K562 (cell line): ENCODE results near the gene OR7G3. TPM values are rescaled to one million over a fixed set of nuclear protein-coding genes. Genes with fewer than 3 reads are reported as not detected.

Source experiments
- ATAC-seq: fragments of 200-7000 bp; cut with Tn5 transposase; 3 replicates; pipeline ENCODE4 v1.9.1; 2020; ENCODE audit warnings: moderate library complexity
- BruUV-seq: library from RNA; stranded (reverse); fragments of 400-500 nt; replicated peaks from 2 replicates; lab custom pipeline; 2021; lab: Mats Ljungman, UMichigan
- CTCF ChIA-PET: fragments of 300-600 bp; formaldehyde crosslinking; extraction: SDS; loops from one replicate; lab custom pipeline; 2021; ENCODE audit warnings: low intra/inter-chr PET ratio; lab: Yijun Ruan, JAX
- POLR2A ChIA-PET: fragments of 300-600, 350-650 bp; sonication (Branson Sonifier 250); formaldehyde crosslinking; extraction: SDS; loops from one replicate; lab custom pipeline; 2021; ENCODE audit warnings: antibody characterized with exemption, inconsistent platforms; lab: Yijun Ruan, JAX
- DNase-seq, 4 experiments: peaks; one replicate each; pipeline versions ENCODE4 v3.0.0 to v3.0.0-alpha.2; 2011 to 2018; ENCODE audit warnings: low spot score in 3 of 4, mixed read lengths in 3 of 4; ENCODE audit errors: extremely low read depth in 1 of 4
- FAIRE-seq: peaks from 2 replicates; lab custom pipeline; 2011; peaks lifted over from hg19 to GRCh38; lab: Jason Lieb, UNC
- H2AFZ ChIP-seq: 2 replicates; pipeline ENCODE4 v1.6.0; 2011; ENCODE audit warnings: low read depth, low read length, control low read depth, inconsistent platforms
- H3K27ac ChIP-seq: fragments of 200-600 bp; 3 replicates; pipeline ENCODE4 v1.8.0; 2011; ENCODE audit warnings: low read depth, mild to moderate bottlenecking, control low read depth, inconsistent platforms, low read length, moderate library complexity, mixed read lengths; ENCODE audit errors: extremely low read depth
- H3K27me3 ChIP-seq, 2 experiments: fragments of 300-600 bp in 1 of 2; 2 replicates in 1 of 2; 3 replicates in 1 of 2; pipeline versions ENCODE4 v1.6.0 to v1.8.0; 2011; ENCODE audit warnings: inconsistent platforms in 2 of 2, low read length in 2 of 2, mild to moderate bottlenecking in 1 of 2, mixed read lengths in 1 of 2, moderate library complexity in 1 of 2; ENCODE audit not compliant: control insufficient read depth in 2 of 2, insufficient read depth in 2 of 2
- H3K36me3 ChIP-seq: fragments of 300-600 bp; 3 replicates; pipeline ENCODE4 v1.8.0; 2011; ENCODE audit warnings: mild to moderate bottlenecking, low read length, inconsistent platforms; ENCODE audit not compliant: control insufficient read depth, insufficient read depth
- H3K4me1 ChIP-seq, 2 experiments: fragments of 200-600 bp in 1 of 2; replicated peaks in 1 of 2; 2 replicates in 1 of 2; 3 replicates in 1 of 2; pipeline versions ENCODE4 v1.5.1 to v1.8.0; 2011; ENCODE audit warnings: inconsistent platforms in 2 of 2, low read length in 2 of 2, mild to moderate bottlenecking in 1 of 2, mixed read lengths in 1 of 2, moderate library complexity in 1 of 2; ENCODE audit not compliant: control insufficient read depth in 2 of 2, insufficient read depth in 2 of 2
- H3K4me2 ChIP-seq: 2 replicates; pipeline ENCODE4 v1.6.1; 2011; ENCODE audit warnings: low read length, control low read depth, inconsistent platforms, mixed read lengths; ENCODE audit not compliant: insufficient read depth
- H3K4me3 ChIP-seq: fragments of 200-600 bp; sonication (generic), shearing (Covaris generic); 2 replicates; pipeline ENCODE4 v1.5.1; 2016; ENCODE audit warnings: control low read depth, inconsistent platforms
- H3K79me2 ChIP-seq: fragments of 200-600 bp; 3 replicates; pipeline ENCODE4 v1.8.0; 2011; ENCODE audit warnings: low read length, inconsistent platforms; ENCODE audit not compliant: control insufficient read depth, insufficient read depth
- H3K9ac ChIP-seq, 2 experiments: 2 replicates each; pipeline versions ENCODE4 v1.6.0 to v1.6.1; 2011; ENCODE audit warnings: low read depth in 2 of 2, low read length in 2 of 2, control low read depth in 1 of 2, inconsistent platforms in 1 of 2, mild to moderate bottlenecking in 1 of 2, mixed read lengths in 1 of 2; ENCODE audit not compliant: insufficient read depth in 1 of 2
- H3K9me1 ChIP-seq: one replicate; pipeline ENCODE4 v1.6.0; 2011; ENCODE audit warnings: inconsistent platforms, mild to moderate bottlenecking, low read length, moderate library complexity; ENCODE audit not compliant: control insufficient read depth, insufficient read depth
- H3K9me3 ChIP-seq: replicated peaks from 2 replicates; pipeline ENCODE4 v1.5.1; 2011; ENCODE audit warnings: low read depth, low read length, inconsistent platforms; ENCODE audit not compliant: control insufficient read depth, insufficient read depth
- H4K20me1 ChIP-seq: replicated peaks from 2 replicates; pipeline ENCODE4 v1.6.1; 2011; ENCODE audit warnings: low read length, inconsistent platforms, mixed read lengths; ENCODE audit not compliant: control insufficient read depth, insufficient read depth
- BRF1 ChIP-seq: IDR thresholded peaks from 3 replicates; pipeline ENCODE4 v1.6.1; 2011; ENCODE audit warnings: borderline replicate concordance, mild to moderate bottlenecking; ENCODE audit not compliant: insufficient read length; ENCODE audit errors: extremely low read depth
- DMBX1 ChIP-seq: fragments of 250-450 bp; sonication (Bioruptor Pico); IDR thresholded peaks from 2 replicates; pipeline ENCODE4 v1.8.0; 2022; ENCODE audit warnings: inconsistent platforms, mild to moderate bottlenecking, moderate library complexity, borderline replicate concordance
- EP300 ChIP-seq: IDR thresholded peaks from 2 replicates; pipeline ENCODE4 v1.6.1; 2012; ENCODE audit warnings: low read length, improper control_type of control experiment
- NFE2 ChIP-seq: IDR thresholded peaks from 2 replicates; pipeline ENCODE4 v1.6.1; 2014; ENCODE audit warnings: antibody characterized with exemption, low read depth
- RBM15 ChIP-seq: fragments of 200-400 bp; formaldehyde crosslinking; IDR thresholded peaks from 2 replicates; pipeline ENCODE4 v1.6.1; 2018; ENCODE audit warnings: mild to moderate bottlenecking, low read length, moderate library complexity; ENCODE audit not compliant: insufficient read depth
- TAF7 ChIP-seq: fragments of 450-650 bp; IDR thresholded peaks from 2 replicates; pipeline ENCODE4 v1.6.1; 2016; ENCODE audit warnings: missing genetic modification characterization, missing compliant biosample characterization
- ZNF212 ChIP-seq: fragments of 450-650 bp; formaldehyde crosslinking; IDR thresholded peaks from 2 replicates; pipeline ENCODE4 v1.4.0; 2020; ENCODE audit warnings: mild to moderate bottlenecking
- ZNF696 ChIP-seq: fragments of 250-450 bp; sonication (Bioruptor Pico); conservative IDR thresholded peaks from 2 replicates; pipeline ENCODE4 v1.4.0; 2020; ENCODE audit warnings: mild to moderate bottlenecking, moderate library complexity
- WGBS: fragments of 100-300 bp; shearing (Covaris generic); methylation state at CpG from one replicate; pipeline ENCODE4 v1.1.6; 2016; ENCODE audit warnings: low coverage, mixed read lengths; ENCODE audit not compliant: insufficient coverage; ENCODE audit errors: missing lambda C conversion rate; 5-methylcytosine and 5-hydroxymethylcytosine counted together
- in situ Hi-C: fragments of 300-500 bp; cut with MboI; formaldehyde crosslinking; loops from 4 replicates; pipeline ENCODE4 v1.15.0; 2018; ENCODE audit warnings: inconsistent platforms, mixed read lengths
- intact Hi-C: fragments of 100-400 bp; cut with micrococcal nuclease; formaldehyde crosslinking; loops from 2 replicates; pipeline ENCODE4 v1.14.2; 2022
- polyA plus RNA-seq, 8 experiments: library from polyadenylated mRNA; depleted of rRNA in 4 of 8; stranded (reverse) in 5 of 8; unstranded in 3 of 8; fragments of >200 nt; fragmentation: Nextera tagmentation in 2 of 8; fragmentation: Illumina TruSeq in 1 of 8; extraction: Ambion mirVana in 2 of 8; extraction: Trizol in 1 of 8; gene quantifications; 2 replicates each; pipeline versions ENCODE4 v1.2.1 to v1.2.3, GENCODE V29; 2011 to 2014; ENCODE audit warnings: inconsistent platforms in 1 of 8, missing spikeins in 1 of 8
- total RNA-seq, 7 experiments: library from RNA; depleted of rRNA in 6 of 7; stranded (reverse); fragments of >200 nt in 6 of 7; fragmentation: Illumina TruSeq in 2 of 7; extraction: Trizol in 2 of 7; gene quantifications; 2 replicates each; pipeline versions ENCODE4 v1.2.1 to v1.2.3, GENCODE V29; 2011 to 2021; ENCODE audit warnings: low replicate concordance in 1 of 7
- TF ChIP-seq, protein P1 (sequence below): fragments of 450-650 bp; IDR thresholded peaks from 2 replicates; pipeline ENCODE4 v1.6.1; 2018; ENCODE audit not compliant: partially characterized antibody
- TF ChIP-seq, protein P2 (sequence below): fragments of 450-650 bp; IDR thresholded peaks from 2 replicates; pipeline ENCODE4 v1.6.1; 2016; ENCODE audit warnings: antibody characterized with exemption
- TF ChIP-seq, protein P3 (sequence below): fragments of 250-450 bp; sonication (Bioruptor Pico); IDR thresholded peaks from 2 replicates; pipeline ENCODE4 v1.9.0; 2021; ENCODE audit warnings: mild to moderate bottlenecking
- TF ChIP-seq, protein P4 (sequence below): fragments of 250-450 bp; sonication (Bioruptor Pico); IDR thresholded peaks from 2 replicates; pipeline ENCODE4 v1.8.0; 2022; ENCODE audit warnings: moderate library complexity, mild to moderate bottlenecking, inconsistent platforms

Gene OR7G3
- total and polyA plus RNA-seq, 9 of the 15 experiments (the other 6 are each of a cell fraction or from before 2014, with no cell fraction given) = not detected

DNA sequence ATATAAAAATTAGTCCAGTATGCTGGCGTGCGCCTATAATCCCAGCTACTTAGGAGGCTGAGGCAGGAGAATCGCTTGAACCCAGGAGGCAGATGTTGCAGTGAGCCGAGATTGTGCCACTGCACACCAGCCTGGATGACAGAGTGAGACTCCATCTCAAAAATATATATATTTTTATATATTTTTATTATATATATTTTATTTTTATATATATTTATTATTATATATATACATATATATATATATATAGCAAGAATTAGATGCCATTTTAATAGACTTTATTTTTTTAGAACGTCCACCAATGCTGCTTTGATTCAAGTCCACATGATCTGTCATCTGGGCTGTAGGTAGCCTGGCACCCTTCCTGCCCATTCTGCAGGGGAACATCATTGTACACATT, 48.6 kb upstream of the OR7G3 start (continued):
- TF ChIP-seq BRF1 = no peak
- TF ChIP-seq, all 486 proteins: peak for 0

DNA sequence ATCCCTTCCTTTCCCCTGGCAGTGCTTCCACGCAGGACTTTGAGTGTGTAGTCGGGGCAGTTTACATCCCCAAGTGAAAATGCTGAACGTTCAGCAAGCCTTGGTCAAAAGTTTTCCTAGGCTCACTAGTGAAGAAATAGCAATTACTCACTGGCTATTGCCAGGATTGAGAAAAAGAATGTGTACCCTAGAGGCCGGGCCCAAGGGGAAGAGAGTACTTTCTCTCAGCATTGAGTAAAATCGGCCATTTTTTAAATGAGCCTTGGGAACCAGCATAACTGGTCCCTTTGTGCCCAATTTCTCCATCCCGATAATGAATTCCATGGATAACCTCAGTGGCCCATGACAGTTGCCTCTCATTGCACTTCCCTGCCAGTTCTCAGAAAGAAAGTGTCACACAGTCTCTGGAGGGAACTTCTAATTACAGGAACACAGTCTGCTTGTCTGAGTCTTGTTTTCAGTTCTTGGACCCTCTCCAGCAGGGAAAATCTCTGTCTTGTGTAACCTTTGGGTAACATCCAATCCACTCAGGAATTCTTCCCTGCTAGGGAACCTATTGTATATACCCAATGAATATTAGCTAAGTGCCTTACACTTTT, 44.7 kb upstream of the OR7G3 start:
- 10% methylated on average over 2 of the region's 6 CpGs for WGBS
- no TSS peak for BruUV-seq
- H3K4me3 ChIP-seq = no peak overlapping the region
- TF ChIP-seq EP300 = no peak
- no peak for TF ChIP-seq DMBX1 (CRISPR knock-in tag)
- TF ChIP-seq ZNF696 (CRISPR knock-in tag) = no peak
- no peak for TF ChIP-seq RBM15
- TF ChIP-seq, protein P1, sequence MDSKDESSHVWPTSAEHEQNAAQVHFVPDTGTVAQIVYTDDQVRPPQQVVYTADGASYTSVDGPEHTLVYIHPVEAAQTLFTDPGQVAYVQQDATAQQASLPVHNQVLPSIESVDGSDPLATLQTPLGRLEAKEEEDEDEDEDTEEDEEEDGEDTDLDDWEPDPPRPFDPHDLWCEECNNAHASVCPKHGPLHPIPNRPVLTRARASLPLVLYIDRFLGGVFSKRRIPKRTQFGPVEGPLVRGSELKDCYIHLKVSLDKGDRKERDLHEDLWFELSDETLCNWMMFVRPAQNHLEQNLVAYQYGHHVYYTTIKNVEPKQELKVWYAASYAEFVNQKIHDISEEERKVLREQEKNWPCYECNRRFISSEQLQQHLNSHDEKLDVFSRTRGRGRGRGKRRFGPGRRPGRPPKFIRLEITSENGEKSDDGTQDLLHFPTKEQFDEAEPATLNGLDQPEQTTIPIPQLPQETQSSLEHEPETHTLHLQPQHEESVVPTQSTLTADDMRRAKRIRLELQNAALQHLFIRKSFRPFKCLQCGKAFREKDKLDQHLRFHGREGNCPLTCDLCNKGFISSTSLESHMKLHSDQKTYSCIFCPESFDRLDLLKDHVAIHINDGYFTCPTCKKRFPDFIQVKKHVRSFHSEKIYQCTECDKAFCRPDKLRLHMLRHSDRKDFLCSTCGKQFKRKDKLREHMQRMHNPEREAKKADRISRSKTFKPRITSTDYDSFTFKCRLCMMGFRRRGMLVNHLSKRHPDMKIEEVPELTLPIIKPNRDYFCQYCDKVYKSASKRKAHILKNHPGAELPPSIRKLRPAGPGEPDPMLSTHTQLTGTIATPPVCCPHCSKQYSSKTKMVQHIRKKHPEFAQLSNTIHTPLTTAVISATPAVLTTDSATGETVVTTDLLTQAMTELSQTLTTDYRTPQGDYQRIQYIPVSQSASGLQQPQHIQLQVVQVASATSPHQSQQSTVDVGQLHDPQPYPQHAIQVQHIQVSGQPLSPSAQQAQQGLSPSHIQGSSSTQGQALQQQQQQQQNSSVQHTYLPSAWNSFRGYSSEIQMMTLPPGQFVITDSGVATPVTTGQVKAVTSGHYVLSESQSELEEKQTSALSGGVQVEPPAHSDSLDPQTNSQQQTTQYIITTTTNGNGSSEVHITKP = no peak
- no peak for TF ChIP-seq ZNF212 (CRISPR knock-in tag)
- TF ChIP-seq, protein P2, sequence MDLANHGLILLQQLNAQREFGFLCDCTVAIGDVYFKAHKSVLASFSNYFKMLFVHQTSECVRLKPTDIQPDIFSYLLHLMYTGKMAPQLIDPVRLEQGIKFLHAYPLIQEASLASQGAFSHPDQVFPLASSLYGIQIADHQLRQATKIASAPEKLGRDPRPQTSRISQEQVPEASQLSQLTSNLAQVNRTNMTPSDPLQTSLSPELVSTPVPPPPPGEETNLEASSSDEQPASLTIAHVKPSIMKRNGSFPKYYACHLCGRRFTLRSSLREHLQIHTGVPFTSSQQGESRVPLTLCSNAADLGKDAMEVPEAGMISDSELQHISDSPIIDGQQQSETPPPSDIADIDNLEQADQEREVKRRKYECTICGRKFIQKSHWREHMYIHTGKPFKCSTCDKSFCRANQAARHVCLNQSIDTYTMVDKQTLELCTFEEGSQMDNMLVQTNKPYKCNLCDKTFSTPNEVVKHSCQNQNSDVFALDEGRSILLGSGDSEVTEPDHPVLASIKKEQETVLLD = no peak
- TF ChIP-seq, protein P3, sequence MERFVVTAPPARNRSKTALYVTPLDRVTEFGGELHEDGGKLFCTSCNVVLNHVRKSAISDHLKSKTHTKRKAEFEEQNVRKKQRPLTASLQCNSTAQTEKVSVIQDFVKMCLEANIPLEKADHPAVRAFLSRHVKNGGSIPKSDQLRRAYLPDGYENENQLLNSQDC = no peak
- no peak for TF ChIP-seq NFE2
- TF ChIP-seq, protein P4, sequence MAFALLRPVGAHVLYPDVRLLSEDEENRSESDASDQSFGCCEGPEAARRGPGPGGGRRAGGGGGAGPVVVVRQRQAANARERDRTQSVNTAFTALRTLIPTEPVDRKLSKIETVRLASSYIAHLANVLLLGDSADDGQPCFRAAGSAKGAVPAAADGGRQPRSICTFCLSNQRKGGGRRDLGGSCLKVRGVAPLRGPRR (CRISPR knock-in tag) = no peak
- TF ChIP-seq TAF7 (tag) = no peak

More for the DNA sequence above, 44.7 kb upstream of the OR7G3 start:
- no peak overlapping the region for H3K9ac ChIP-seq
- no peak overlapping the region for H2AFZ ChIP-seq
- no peaks in the 10 kb centered on the region for H3K9me3 ChIP-seq
- H3K36me3 ChIP-seq = no peaks in the 10 kb centered on the region
- no peak for ATAC-seq
- POLR2A ChIA-PET = no interaction called here
- H3K4me2 ChIP-seq = no peak overlapping the region
- FAIRE-seq = no peak
- DNase-seq = no peak
- H3K4me1 ChIP-seq = no peaks in the 10 kb centered on the region
- no peaks in the 10 kb centered on the region for H3K27me3 ChIP-seq
- intact Hi-C loops (no loop called here), in situ Hi-C loops (no loop called here)
- H3K79me2 ChIP-seq = no peaks in the 10 kb centered on the region
- no peaks in the 10 kb centered on the region for H3K9me1 ChIP-seq
- no peaks in the 10 kb centered on the region for H4K20me1 ChIP-seq
- CTCF ChIA-PET = no interaction called here
- no peak overlapping the region for H3K27ac ChIP-seq
